Activated CD4-positive, alpha-beta T cell treated with anti-CD3 and anti-CD28 coated beads, Interleukin-2, amount 10 ng/mL, durations not matched to agents 7 days and 5 days (primary cell): ENCODE results near the gene MON1A. TPM values are rescaled to one million over a fixed set of nuclear protein-coding genes. Genes with fewer than 3 reads are reported as not detected.

Experiments used
- CTCF ChIA-PET: fragments of 350-600 bp; sonication (Branson Sonifier 250); formaldehyde crosslinking; loops from one replicate; lab custom pipeline; 2021; ENCODE audit warnings: antibody characterized with exemption; lab: Charles Lee
- POLR2A ChIA-PET: fragments of 350-600 bp; sonication (Branson Sonifier 250); formaldehyde crosslinking; loops from one replicate; lab custom pipeline; 2021; ENCODE audit warnings: antibody characterized with exemption; lab: Charles Lee
- DNase-seq: peaks from one replicate; pipeline ENCODE4 v3.0.0-alpha.2; 2020
- H3K27ac Mint-ChIP-seq: one replicate; pipeline ENCODE4 v1.8.0; 2021; ENCODE audit warnings: mild to moderate bottlenecking, moderate library complexity, mixed read lengths
- H3K27me3 Mint-ChIP-seq: one replicate; pipeline ENCODE4 v1.8.0; 2021; ENCODE audit warnings: mixed read lengths
- H3K36me3 Mint-ChIP-seq: one replicate; pipeline ENCODE4 v1.8.0; 2021; ENCODE audit warnings: low read depth, mixed read lengths
- H3K4me1 Mint-ChIP-seq: one replicate; pipeline ENCODE4 v1.8.0; 2021; ENCODE audit warnings: mixed read lengths
- H3K4me3 Mint-ChIP-seq: one replicate; pipeline ENCODE4 v1.8.0; 2021; ENCODE audit warnings: mild to moderate bottlenecking, moderate library complexity, mixed read lengths
- H3K9me3 Mint-ChIP-seq: one replicate; pipeline ENCODE4 v1.8.0; 2021; ENCODE audit warnings: mixed read lengths
- total RNA-seq, 2 experiments: library from RNA; stranded (reverse); gene quantifications; one replicate each; pipeline ENCODE4 v1.2.3, GENCODE V29; 2021

The MON1A gene
- total RNA-seq, 2 experiments from 2014 or later = 12.8 to 14.1 TPM

- H3K4me3 Mint-ChIP-seq = no peak overlapping the region
- no peaks in the 10 kb centered on the region for H3K27me3 Mint-ChIP-seq
- ChIA-PET CTCF (interaction anchor here (0.5 to 1.5 kb wide), 6 partner anchors 10 to 122 kb away, joined by 3 to 6 read pairs (median 4); partner anchors contain the start of gene INKA1), POLR2A (interaction anchor here (0.7 kb wide), 1 partner anchor 83 kb away, joined by 3 read pairs; no protein-coding TSS in a partner anchor)
- H3K4me1 Mint-ChIP-seq = peaks cover 30% of the 10 kb centered on the region
- peak overlapping the region; percentile 46 for H3K27ac Mint-ChIP-seq
- H3K36me3 Mint-ChIP-seq = peaks cover 3% of the 10 kb centered on the region
- H3K9me3 Mint-ChIP-seq = no peaks in the 10 kb centered on the region
- no peak for DNase-seq
Observed at GRCh38 chr3:49900491-49901153, 29.0 kb downstream of the MON1A start.

GRCh38 chr3:49899815-49900214, 29.8 kb downstream of the MON1A start:
- Mint-ChIP-seq H3K27ac (no peak overlapping the region), H3K4me3 (no peak overlapping the region), H3K9me3 (no peaks in the 10 kb centered on the region), H3K4me1 (peaks cover 24% of the 10 kb centered on the region), H3K36me3 (peaks cover 3% of the 10 kb centered on the region), H3K27me3 (no peaks in the 10 kb centered on the region)
- ChIA-PET POLR2A (no interaction called here), CTCF (interaction anchor here (1.5 kb wide), 1 partner anchor 37 kb away, joined by 6 read pairs; no protein-coding TSS in a partner anchor)
- DNase-seq = no peak

DNA sequence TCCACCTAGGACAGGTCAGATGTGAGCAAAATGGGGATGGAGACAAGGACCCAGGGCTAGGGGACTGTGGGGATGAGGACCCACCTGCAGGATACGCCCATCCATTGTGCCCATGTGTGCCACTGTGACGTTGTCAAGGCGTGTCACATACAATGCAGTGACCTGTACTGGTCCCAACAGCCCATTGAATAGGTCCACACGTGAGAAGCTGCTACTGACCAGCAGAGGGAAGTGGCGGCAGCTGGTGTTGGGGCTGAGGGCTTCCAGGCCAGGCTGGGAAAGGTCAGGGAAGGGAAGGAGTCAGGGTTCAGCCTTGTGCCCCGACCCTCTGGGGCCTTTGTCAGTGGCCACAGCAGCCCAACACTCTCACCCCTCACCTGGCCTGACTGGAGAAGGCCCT, 30.6 kb downstream of the MON1A start:
- H3K4me1 Mint-ChIP-seq = peaks cover 15% of the 10 kb centered on the region
- CTCF ChIA-PET = no interaction called here
- H3K27ac Mint-ChIP-seq = no peak overlapping the region
- peaks cover 2% of the 10 kb centered on the region for H3K36me3 Mint-ChIP-seq
- H3K27me3 Mint-ChIP-seq = no peaks in the 10 kb centered on the region
- H3K9me3 Mint-ChIP-seq = no peaks in the 10 kb centered on the region
- POLR2A ChIA-PET = no interaction called here
- DNase-seq = no peak
- H3K4me3 Mint-ChIP-seq = no peak overlapping the region

DNA sequence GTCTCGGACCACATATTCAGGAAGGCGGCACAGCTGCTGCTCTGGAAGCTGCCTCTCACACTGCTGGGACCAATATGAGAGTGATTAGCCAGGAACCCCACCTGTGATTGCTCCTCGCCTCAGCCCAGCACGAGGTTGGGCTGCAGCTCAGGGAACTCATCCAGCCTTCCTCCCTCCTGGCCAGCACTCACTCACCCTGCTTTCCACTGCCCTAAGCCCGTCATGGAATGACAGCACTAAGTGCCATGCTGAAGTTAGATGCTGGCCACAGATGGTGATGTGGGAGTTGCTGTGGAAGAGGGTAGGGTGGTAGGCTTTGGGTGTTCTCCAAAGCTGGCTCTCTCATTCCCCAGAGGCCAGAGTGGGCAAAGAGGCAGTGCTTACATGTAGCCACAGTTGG, 33.3 kb downstream of the MON1A start:
- DNase-seq = no peak
- H3K36me3 Mint-ChIP-seq = no peaks in the 10 kb centered on the region
- H3K27me3 Mint-ChIP-seq = no peaks in the 10 kb centered on the region
- no peak overlapping the region for H3K4me3 Mint-ChIP-seq
- ChIA-PET CTCF (interaction anchor here (0.6 to 1.8 kb wide), 3 partner anchors 15 to 487 kb away, joined by 3 to 6 read pairs (median 4); no protein-coding TSS in a partner anchor), POLR2A (no interaction called here)
- H3K9me3 Mint-ChIP-seq = no peaks in the 10 kb centered on the region
- peaks cover 2% of the 10 kb centered on the region for H3K4me1 Mint-ChIP-seq
- no peak overlapping the region for H3K27ac Mint-ChIP-seq

DNA sequence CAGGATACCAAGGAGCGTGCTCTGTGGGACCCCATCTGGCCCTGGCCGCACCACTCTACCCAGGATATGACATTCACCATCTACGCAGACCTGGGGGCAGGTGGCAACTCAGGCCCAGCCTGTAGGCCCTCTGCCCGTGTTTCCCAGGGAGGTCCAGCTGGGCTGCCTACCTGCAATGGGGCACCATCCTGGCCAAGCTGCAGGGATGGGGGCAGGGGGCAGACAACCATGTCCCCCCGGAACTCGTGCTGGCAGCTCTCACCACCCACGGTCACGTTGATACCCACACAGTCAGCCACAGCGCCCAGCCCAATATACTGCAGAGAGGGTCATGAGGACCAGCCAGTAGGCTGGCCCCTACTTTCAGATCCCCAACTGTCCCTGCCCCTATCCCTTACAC, 33.8 kb downstream of the MON1A start:
- ChIA-PET CTCF (interaction anchor here (0.6 to 1.8 kb wide), 3 partner anchors 14 to 486 kb away, joined by 3 to 6 read pairs (median 4); no protein-coding TSS in a partner anchor), POLR2A (no interaction called here)
- no peak for DNase-seq
- H3K36me3 Mint-ChIP-seq = no peaks in the 10 kb centered on the region
- H3K4me3 Mint-ChIP-seq = no peak overlapping the region
- no peaks in the 10 kb centered on the region for H3K4me1 Mint-ChIP-seq
- H3K9me3 Mint-ChIP-seq = no peaks in the 10 kb centered on the region
- no peak overlapping the region for H3K27ac Mint-ChIP-seq
- H3K27me3 Mint-ChIP-seq = no peaks in the 10 kb centered on the region

- Mint-ChIP-seq H3K27me3 (no peaks in the 10 kb centered on the region), H3K9me3 (no peaks in the 10 kb centered on the region), H3K36me3 (no peaks in the 10 kb centered on the region), H3K4me3 (no peak overlapping the region), H3K4me1 (no peaks in the 10 kb centered on the region), H3K27ac (no peak overlapping the region)
- POLR2A ChIA-PET = interaction anchor here (0.6 kb wide), 1 partner anchor 1128 kb away, joined by 3 read pairs; no protein-coding TSS in a partner anchor
- no peak for DNase-seq
- CTCF ChIA-PET = interaction anchor here (0.6 to 0.9 kb wide), 2 partner anchors 50 to 423 kb away, joined by 3 to 4 read pairs; no protein-coding TSS in a partner anchor
Observed at GRCh38 chr3:49889296-49889695, 40.3 kb downstream of the MON1A start.

GRCh38 chr3:49886922-49887265, 42.7 kb downstream of the MON1A start:
- DNase-seq = no peak
- Mint-ChIP-seq H3K4me3 (no peak overlapping the region), H3K4me1 (no peaks in the 10 kb centered on the region), H3K36me3 (no peaks in the 10 kb centered on the region), H3K27me3 (peaks cover 1% of the 10 kb centered on the region), H3K9me3 (no peaks in the 10 kb centered on the region), H3K27ac (no peak overlapping the region)
- POLR2A ChIA-PET = no interaction called here
- CTCF ChIA-PET = interaction anchor here (0.6 to 0.9 kb wide), 2 partner anchors 85 to 203 kb away, joined by 3 read pairs; no protein-coding TSS in a partner anchor

DNA sequence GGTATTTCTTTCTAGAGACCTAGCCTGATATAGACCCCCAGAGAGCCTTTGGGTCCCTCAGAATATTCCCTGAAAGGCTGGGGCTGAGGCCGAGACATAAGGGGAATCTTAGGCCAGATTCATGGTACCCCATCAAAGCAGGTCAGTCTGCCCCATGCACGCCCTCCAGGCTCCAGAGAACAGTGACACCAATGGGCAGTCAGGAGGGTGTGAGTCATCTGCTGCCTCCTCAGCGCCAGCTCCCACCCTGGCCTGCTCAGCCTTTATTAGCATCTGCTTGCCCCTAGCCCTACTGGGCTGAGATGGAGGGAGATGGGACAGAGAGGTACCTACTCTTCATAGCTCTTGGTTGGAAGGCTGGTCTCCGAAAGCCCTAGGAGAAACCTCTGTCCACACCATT, 45.6 kb downstream of the MON1A start:
- Mint-ChIP-seq H3K4me3 (no peak overlapping the region), H3K9me3 (no peaks in the 10 kb centered on the region), H3K36me3 (no peaks in the 10 kb centered on the region), H3K27me3 (peaks cover 3% of the 10 kb centered on the region), H3K4me1 (no peaks in the 10 kb centered on the region), H3K27ac (no peak overlapping the region)
- no peak for DNase-seq
- CTCF ChIA-PET = interaction anchor here (1.4 kb wide), 1 partner anchor 46 kb away, joined by 3 read pairs; the partner anchor contains the start of gene MON1A
- POLR2A ChIA-PET = no interaction called here

DNA sequence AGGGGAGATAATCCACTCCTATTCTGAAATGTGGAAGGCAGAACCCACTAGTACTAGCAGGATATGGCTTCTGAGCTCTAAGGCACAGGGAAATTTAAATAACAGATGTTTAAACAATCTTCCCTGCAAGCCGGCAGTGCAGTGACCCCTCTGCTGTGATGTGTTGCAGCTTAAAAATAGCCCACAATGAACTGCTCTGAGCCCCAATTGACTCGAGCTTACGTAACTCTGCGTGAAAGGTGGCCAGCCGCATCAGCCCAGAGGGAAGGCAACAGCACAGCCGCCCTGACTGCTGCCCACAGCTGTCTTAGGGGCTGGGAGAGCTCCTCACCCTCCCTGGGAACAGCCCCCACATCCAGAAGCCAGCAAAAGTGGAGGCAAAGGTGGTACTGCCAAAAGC, 47.4 kb downstream of the MON1A start:
- no peak for DNase-seq
- H3K4me3 Mint-ChIP-seq = no peak overlapping the region
- POLR2A ChIA-PET = no interaction called here
- no peaks in the 10 kb centered on the region for H3K4me1 Mint-ChIP-seq
- no peaks in the 10 kb centered on the region for H3K36me3 Mint-ChIP-seq
- CTCF ChIA-PET = interaction anchor here (1.1 to 2.0 kb wide), 6 partner anchors 8 to 43 kb away, joined by 3 to 7 read pairs (median 5); partner anchors contain the start of gene MST1R
- H3K27ac Mint-ChIP-seq = no peak overlapping the region
- H3K9me3 Mint-ChIP-seq = no peaks in the 10 kb centered on the region
- H3K27me3 Mint-ChIP-seq = peaks cover 3% of the 10 kb centered on the region

DNA sequence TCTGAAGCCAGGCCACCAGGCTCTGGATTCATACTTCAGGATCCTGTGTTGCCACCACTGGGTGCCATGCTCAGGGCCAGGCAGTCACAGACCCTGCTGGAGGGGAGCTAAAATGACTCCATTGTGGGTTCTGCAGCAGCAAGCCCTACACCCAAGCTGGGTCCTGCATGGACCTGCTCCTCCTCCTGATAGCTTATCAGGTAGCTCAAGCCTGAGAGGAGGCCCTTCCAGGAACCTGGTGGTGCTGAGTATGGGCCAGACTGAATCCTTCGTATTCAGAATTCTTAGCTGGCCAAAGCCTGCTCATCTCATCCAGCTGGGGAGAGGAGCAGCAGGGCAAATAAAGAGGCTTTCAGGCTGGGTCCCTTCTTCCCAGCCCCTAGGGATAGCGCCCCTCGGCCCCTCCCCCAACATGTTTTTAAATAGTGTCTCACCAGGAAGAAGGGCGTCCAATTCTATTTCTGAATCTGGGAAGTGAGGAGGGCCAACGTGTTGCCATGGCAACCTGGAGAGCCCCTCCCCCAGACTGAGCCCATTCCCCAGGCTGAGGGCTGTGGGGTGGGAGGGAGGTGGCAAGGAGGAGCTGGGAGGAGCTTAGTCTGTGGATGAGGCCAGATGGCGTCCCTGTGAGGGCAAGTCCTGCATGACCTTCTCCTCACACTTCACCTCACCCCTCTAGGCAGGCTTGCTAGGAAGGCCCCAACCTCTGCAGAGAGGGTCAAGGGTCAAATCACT, 48.9 kb downstream of the MON1A start:
- Mint-ChIP-seq H3K27me3 (peaks cover 3% of the 10 kb centered on the region), H3K27ac (no peak overlapping the region), H3K9me3 (no peaks in the 10 kb centered on the region), H3K4me1 (no peaks in the 10 kb centered on the region), H3K4me3 (no peak overlapping the region), H3K36me3 (no peaks in the 10 kb centered on the region)
- ChIA-PET POLR2A (no interaction called here), CTCF (interaction anchor here (0.6 to 2.0 kb wide), 7 partner anchors 13 to 89 kb away, joined by 3 to 6 read pairs (median 5); partner anchors contain the start of gene MST1R)
- DNase-seq = no peak

GRCh38 chr3:49879721-49880120, 49.9 kb downstream of the MON1A start:
- no peaks in the 10 kb centered on the region for H3K36me3 Mint-ChIP-seq
- no peak overlapping the region for H3K27ac Mint-ChIP-seq
- ChIA-PET POLR2A (no interaction called here), CTCF (interaction anchor here (1.2 to 2.0 kb wide), 4 partner anchors 10 to 77 kb away, joined by 3 to 5 read pairs (median 4); partner anchors contain the start of genes CAMKV and INKA1)
- H3K9me3 Mint-ChIP-seq = no peaks in the 10 kb centered on the region
- no peaks in the 10 kb centered on the region for H3K4me1 Mint-ChIP-seq
- no peak for DNase-seq
- no peak overlapping the region for H3K4me3 Mint-ChIP-seq
- peaks cover 3% of the 10 kb centered on the region for H3K27me3 Mint-ChIP-seq

- Mint-ChIP-seq H3K4me3 (no peak overlapping the region), H3K27me3 (peaks cover 3% of the 10 kb centered on the region), H3K27ac (no peak overlapping the region), H3K36me3 (no peaks in the 10 kb centered on the region), H3K4me1 (no peaks in the 10 kb centered on the region), H3K9me3 (no peaks in the 10 kb centered on the region)
- ChIA-PET CTCF (interaction anchor here (1.0 to 1.8 kb wide), 3 partner anchors 9 to 76 kb away, joined by 3 to 4 read pairs (median 3); partner anchors contain the start of genes CAMKV and INKA1), POLR2A (no interaction called here)
- DNase-seq = no peak
Observed at GRCh38 chr3:49878686-49879085, 50.9 kb downstream of the MON1A start.
